ENCODE data around the gene SAMD14. TPM values are rescaled to one million over a fixed set of nuclear protein-coding genes. Genes with fewer than 3 reads are reported as not detected.
A peak's percentile ranks its signal among the peaks of the same experiment; 100 is the strongest.

Gene SAMD14
- polyA plus RNA-seq, 6 donors from 2014 or later = 0.11 to 0.31 TPM; not detected in 4

- ATAC-seq (ENCODE audit: low read depth in 2 of 2) = no peak
- DNase-seq = no peak
- peaks cover 0 to 31% (median 0%) of the 10 kb centered on the region in 3 donors for H3K27me3 Mint-ChIP-seq
- peak overlapping the region in 1 of 8 donors; percentile 56 for H3K4me3 Mint-ChIP-seq
- H3K27ac Mint-ChIP-seq = no peak overlapping the region
- H3K36me3 Mint-ChIP-seq = no peaks in the 10 kb centered on the region
- H3K9me3 Mint-ChIP-seq = no peaks in the 10 kb centered on the region
- H3K4me1 Mint-ChIP-seq = peaks cover 0 to 5% (median 0%) of the 10 kb centered on the region in 3 donors
These were observed 48.2 kb downstream of the SAMD14 start for GRCh38 chr17:50081757-50082156.

- no peaks in the 10 kb centered on the region for H3K36me3 Mint-ChIP-seq
- peak overlapping the region in 1 of 6 donors; percentile 70 for H3K27ac Mint-ChIP-seq
- DNase-seq = no peak
- no peak for ATAC-seq (ENCODE audit: low read depth in 2 of 2)
- H3K4me3 Mint-ChIP-seq = no peak overlapping the region
- H3K9me3 Mint-ChIP-seq = no peaks in the 10 kb centered on the region
- H3K4me1 Mint-ChIP-seq = peaks cover 0 to 5% (median 0%) of the 10 kb centered on the region in 3 donors
- H3K27me3 Mint-ChIP-seq = peaks cover 0 to 32% (median 0%) of the 10 kb centered on the region in 3 donors
These were observed 49.1 kb downstream of the SAMD14 start for GRCh38 chr17:50080827-50081226.

- H3K9me3 Mint-ChIP-seq = no peaks in the 10 kb centered on the region
- no peaks in the 10 kb centered on the region for H3K36me3 Mint-ChIP-seq
- no peak overlapping the region for H3K4me3 Mint-ChIP-seq
- DNase-seq (no peak), ATAC-seq (ENCODE audit: low read depth in 2 of 2) (no peak)
- peaks cover 0 to 5% (median 0%) of the 10 kb centered on the region in 3 donors for H3K4me1 Mint-ChIP-seq
- H3K27me3 Mint-ChIP-seq = peaks cover 0 to 37% (median 0%) of the 10 kb centered on the region in 3 donors
- no peak overlapping the region for H3K27ac Mint-ChIP-seq
These were observed 49.9 kb downstream of the SAMD14 start for GRCh38 chr17:50080096-50080480.

GRCh38 chr17:50079334-50080095, 50.4 kb downstream of the SAMD14 start:
- Mint-ChIP-seq H3K9me3 (no peaks in the 10 kb centered on the region), H3K27me3 (peaks cover 4 to 37% (median 4%) of the 10 kb centered on the region in 3 donors), H3K36me3 (no peaks in the 10 kb centered on the region), H3K4me3 (peak overlapping the region in 1 of 8 donors; percentile 70), H3K4me1 (peaks cover 0 to 5% (median 0%) of the 10 kb centered on the region in 3 donors), H3K27ac (peak overlapping the region in 1 of 6 donors; percentile 24)
- ATAC-seq (ENCODE audit: low read depth in 2 of 2) = no peak
- DNase-seq = no peak

GRCh38 chr17:50078430-50078829, 51.5 kb downstream of the SAMD14 start:
- peak overlapping the region in 1 of 6 donors; percentile 12 for H3K27ac Mint-ChIP-seq
- peaks cover 0 to 5% (median 0%) of the 10 kb centered on the region in 3 donors for H3K4me1 Mint-ChIP-seq
- no peak for ATAC-seq (ENCODE audit: low read depth in 2 of 2)
- H3K4me3 Mint-ChIP-seq = no peak overlapping the region
- no peak for DNase-seq
- H3K27me3 Mint-ChIP-seq = peaks cover 6 to 37% (median 9%) of the 10 kb centered on the region in 3 donors
- no peaks in the 10 kb centered on the region for H3K36me3 Mint-ChIP-seq
- no peaks in the 10 kb centered on the region for H3K9me3 Mint-ChIP-seq

- ATAC-seq (ENCODE audit: low read depth in 2 of 2) = no peak
- Mint-ChIP-seq H3K36me3 (peaks cover 3 to 5% of the 10 kb centered on the region in 2 donors), H3K27me3 (peaks cover 6 to 35% (median 9%) of the 10 kb centered on the region in 3 donors), H3K27ac (no peak overlapping the region), H3K9me3 (peaks cover 0 to 3% (median under 1%) of the 10 kb centered on the region in 7 donors), H3K4me3 (no peak overlapping the region), H3K4me1 (peaks cover 0 to 5% (median 0%) of the 10 kb centered on the region in 3 donors)
- no peak for DNase-seq
These were observed 53.2 kb downstream of the SAMD14 start for GRCh38 chr17:50076591-50077235.

GRCh38 chr17:50076221-50076590, 53.8 kb downstream of the SAMD14 start:
- no peak for DNase-seq
- Mint-ChIP-seq H3K4me3 (no peak overlapping the region), H3K36me3 (peaks cover 5 to 8% of the 10 kb centered on the region in 2 donors), H3K9me3 (peaks cover 0 to 7% (median 6%) of the 10 kb centered on the region in 7 donors), H3K4me1 (peaks cover 0 to 5% (median 0%) of the 10 kb centered on the region in 3 donors), H3K27me3 (peaks cover 6 to 40% (median 9%) of the 10 kb centered on the region in 3 donors), H3K27ac (no peak overlapping the region)
- no peak for ATAC-seq (ENCODE audit: low read depth in 2 of 2)

- H3K9me3 Mint-ChIP-seq = peaks cover 0 to 8% (median 6%) of the 10 kb centered on the region in 7 donors
- peaks cover 6 to 45% (median 9%) of the 10 kb centered on the region in 3 donors for H3K27me3 Mint-ChIP-seq
- H3K27ac Mint-ChIP-seq = no peak overlapping the region
- ATAC-seq (ENCODE audit: low read depth in 2 of 2) (no peak), DNase-seq (no peak)
- peaks cover 5 to 12% of the 10 kb centered on the region in 2 donors for H3K36me3 Mint-ChIP-seq
- peaks cover 0 to 3% (median 0%) of the 10 kb centered on the region in 3 donors for H3K4me1 Mint-ChIP-seq
- no peak overlapping the region for H3K4me3 Mint-ChIP-seq
These were observed 54.4 kb downstream of the SAMD14 start for GRCh38 chr17:50075446-50076032.

- Mint-ChIP-seq H3K4me1 (no peaks in the 10 kb centered on the region), H3K9me3 (peaks cover 0 to 8% (median 6%) of the 10 kb centered on the region in 7 donors), H3K27ac (peak overlapping the region in 2 of 6 donors; percentile 20 to 29), H3K27me3 (peaks cover 6 to 48% (median 9%) of the 10 kb centered on the region in 3 donors), H3K4me3 (no peak overlapping the region), H3K36me3 (peaks cover 5 to 12% of the 10 kb centered on the region in 2 donors)
- DNase-seq (no peak), ATAC-seq (ENCODE audit: low read depth in 2 of 2) (no peak)
These were observed 55.7 kb downstream of the SAMD14 start for GRCh38 chr17:50074227-50074626.

- ATAC-seq (ENCODE audit: low read depth in 2 of 2) = no peak
These were observed 57.0 kb downstream of the SAMD14 start for GRCh38 chr17:50072925-50073324.

GRCh38 chr17:50072130-50072529, 57.8 kb downstream of the SAMD14 start:
- Mint-ChIP-seq H3K4me3 (no peak overlapping the region), H3K27me3 (peaks cover 6 to 42% (median 9%) of the 10 kb centered on the region in 3 donors), H3K9me3 (peaks cover 0 to 8% (median 6%) of the 10 kb centered on the region in 7 donors), H3K27ac (no peak overlapping the region), H3K36me3 (peaks cover 5 to 12% of the 10 kb centered on the region in 2 donors), H3K4me1 (no peaks in the 10 kb centered on the region)
- ATAC-seq (ENCODE audit: low read depth in 2 of 2) (no peak), DNase-seq (no peak)

More at GRCh38 chr17:50072925-50073324, 57.0 kb downstream of the SAMD14 start:
- Mint-ChIP-seq H3K27ac (no peak overlapping the region), H3K9me3 (peaks cover 0 to 8% (median 6%) of the 10 kb centered on the region in 7 donors), H3K4me1 (no peaks in the 10 kb centered on the region), H3K4me3 (no peak overlapping the region), H3K36me3 (peaks cover 5 to 12% of the 10 kb centered on the region in 2 donors), H3K27me3 (peaks cover 6 to 47% (median 9%) of the 10 kb centered on the region in 3 donors)
- DNase-seq = no peak

GRCh38 chr17:50071692-50072091, 58.3 kb downstream of the SAMD14 start:
- H3K4me1 Mint-ChIP-seq = no peaks in the 10 kb centered on the region
- peaks cover 6 to 42% (median 9%) of the 10 kb centered on the region in 3 donors for H3K27me3 Mint-ChIP-seq
- H3K36me3 Mint-ChIP-seq = peaks cover 5 to 12% of the 10 kb centered on the region in 2 donors
- no peak overlapping the region for H3K27ac Mint-ChIP-seq
- DNase-seq (no peak), ATAC-seq (ENCODE audit: low read depth in 2 of 2) (no peak)
- no peak overlapping the region for H3K4me3 Mint-ChIP-seq
- peaks cover 0 to 8% (median 6%) of the 10 kb centered on the region in 7 donors for H3K9me3 Mint-ChIP-seq

Measured in naive B cell (primary cell).